HG02885 (cell line): ENCODE data around the gene PEX13.

Experiments
- ATAC-seq: cut with Tn5 transposase; IDR thresholded peaks from one replicate; pipeline ENCODE4 v1.9.1; 2021; ENCODE audit warnings: mild to moderate bottlenecking; ENCODE audit not compliant: unreplicated experiment, poor library complexity

Gene PEX13

DNA sequence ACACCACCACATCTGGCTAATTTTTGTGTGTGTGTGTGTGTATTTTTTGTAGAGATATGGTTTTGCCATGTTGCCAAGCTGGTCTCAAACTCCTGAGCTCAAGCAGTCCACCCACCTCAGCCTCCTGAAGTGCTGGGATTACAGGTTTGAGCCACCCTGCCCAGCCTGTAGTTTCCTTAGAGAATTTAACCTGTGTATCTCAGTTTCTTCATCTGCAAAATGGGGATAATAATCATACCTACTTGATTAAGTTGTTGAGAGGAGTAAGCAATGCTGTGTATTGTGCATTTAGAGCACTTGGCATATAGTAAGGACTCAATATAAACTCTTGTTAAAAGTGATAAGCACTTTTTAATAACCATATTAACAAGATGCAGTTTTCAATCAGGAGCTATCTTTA is 41.9 kb downstream of the PEX13 start:
- ATAC-seq, result no peak

DNA sequence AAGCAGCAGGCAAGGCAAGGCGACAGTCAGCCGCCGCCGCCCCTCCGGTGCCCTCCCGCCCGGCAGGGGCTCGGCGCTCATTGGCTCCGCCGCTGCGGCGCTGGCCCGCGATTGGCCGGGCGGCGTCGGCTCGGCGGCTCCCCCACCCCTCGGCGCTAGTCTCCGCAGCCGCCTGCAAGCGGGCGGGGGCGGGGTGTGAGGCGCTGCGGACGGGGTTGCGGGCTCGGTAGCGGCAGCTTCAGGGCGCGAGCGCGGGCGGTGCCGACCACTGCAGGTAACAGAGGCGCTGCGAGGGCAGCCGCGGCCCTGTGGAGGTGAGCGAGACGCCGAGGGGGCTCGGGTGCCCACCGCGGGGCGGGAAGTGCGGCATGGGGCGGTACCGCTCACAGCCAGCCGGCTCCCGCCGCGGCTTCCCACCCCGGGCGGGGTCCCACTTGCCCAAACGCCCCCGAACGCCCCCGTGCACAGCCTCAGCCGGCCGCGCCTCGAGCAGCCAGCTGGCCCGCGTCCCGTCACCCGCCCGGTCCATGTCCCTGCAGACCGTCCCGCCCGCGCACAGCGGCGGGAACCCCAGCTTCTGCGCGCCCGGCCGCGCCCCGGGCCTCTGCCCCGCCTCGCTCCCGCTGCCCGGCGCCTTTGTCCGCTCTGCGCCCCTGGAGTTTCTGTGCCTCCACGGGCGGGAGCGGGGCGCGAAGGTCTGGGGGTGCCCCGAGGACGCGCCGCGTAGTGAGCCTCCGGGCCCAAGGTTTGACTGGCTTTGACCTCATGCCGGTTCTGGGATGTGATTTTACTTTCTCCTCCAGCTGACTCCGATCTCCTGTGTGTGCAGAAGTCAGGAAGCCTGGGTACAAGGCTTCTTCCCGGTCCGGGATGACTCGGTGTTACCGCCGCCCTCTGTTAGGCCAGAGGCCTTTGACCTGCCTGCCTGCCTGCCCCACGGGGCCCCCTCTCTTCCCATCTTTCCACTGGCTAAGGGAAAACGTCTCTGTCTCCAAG is 48.5 kb downstream of the PEX13 start, which contains the start of gene SANBR:
Gene SANBR (plus strand): TSS at position 158 of the 996 bp plus-strand sequence. CDS start 4,480 bp downstream, outside the sequence.
- peak; percentile 97 for ATAC-seq

DNA sequence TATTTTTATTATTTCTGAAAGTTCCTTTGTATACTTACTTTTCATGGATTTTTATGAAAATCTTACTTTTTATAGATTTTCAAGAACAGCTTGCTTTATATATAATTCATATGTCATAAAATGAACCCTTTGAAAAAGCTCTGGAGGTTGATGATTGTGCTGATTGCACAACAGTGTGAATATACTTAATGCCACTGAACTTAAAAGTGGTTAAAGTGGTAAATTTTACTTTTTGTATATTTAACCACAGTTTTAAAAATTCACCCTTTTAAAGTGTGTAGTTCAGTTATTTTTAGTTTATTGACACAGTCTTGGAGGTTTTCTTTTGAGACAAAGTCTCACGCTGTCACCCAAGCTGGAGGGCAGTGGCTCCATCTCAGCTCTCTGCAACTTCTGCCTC is 56.6 kb downstream of the PEX13 start:
- no peak for ATAC-seq

DNA sequence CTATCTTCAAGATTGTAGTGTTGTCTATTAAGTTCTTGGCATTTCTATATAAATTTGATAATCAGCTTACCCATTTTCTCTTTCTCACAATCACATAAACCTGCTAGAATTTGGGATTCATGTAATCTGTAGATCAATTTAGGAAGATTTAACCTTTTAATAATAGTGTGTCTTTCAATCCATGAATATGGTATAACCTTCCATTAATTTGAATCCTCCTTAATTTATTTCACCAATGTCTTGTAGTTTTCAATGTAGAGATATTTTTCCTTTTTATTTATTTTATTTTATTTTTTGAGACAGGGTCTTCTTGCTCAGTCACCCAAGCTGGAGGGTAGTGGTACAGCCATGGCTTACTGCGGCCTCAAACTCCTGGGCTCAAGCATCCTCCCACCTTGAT is 68.4 kb downstream of the PEX13 start:
- no peak for ATAC-seq

DNA sequence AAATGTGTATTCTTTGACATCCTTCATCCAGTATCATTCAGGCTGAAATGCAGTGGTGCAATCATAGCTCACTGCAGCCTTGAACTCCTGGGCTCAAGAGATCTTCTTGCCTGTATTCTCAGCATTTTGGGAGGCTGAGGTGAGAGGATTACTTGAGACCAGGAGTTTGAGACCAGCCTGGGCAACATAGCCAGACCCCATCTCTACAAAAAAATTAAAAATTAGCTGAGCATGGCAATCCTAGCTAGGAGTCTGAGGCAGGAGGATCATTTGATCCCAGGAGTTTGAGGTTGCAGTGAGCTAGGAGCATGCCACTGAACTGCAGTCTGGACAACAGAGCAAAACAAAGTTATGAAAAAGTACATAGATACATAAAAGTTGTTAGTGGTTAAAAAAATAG is 72.3 kb downstream of the PEX13 start:
- ATAC-seq, result no peak

DNA sequence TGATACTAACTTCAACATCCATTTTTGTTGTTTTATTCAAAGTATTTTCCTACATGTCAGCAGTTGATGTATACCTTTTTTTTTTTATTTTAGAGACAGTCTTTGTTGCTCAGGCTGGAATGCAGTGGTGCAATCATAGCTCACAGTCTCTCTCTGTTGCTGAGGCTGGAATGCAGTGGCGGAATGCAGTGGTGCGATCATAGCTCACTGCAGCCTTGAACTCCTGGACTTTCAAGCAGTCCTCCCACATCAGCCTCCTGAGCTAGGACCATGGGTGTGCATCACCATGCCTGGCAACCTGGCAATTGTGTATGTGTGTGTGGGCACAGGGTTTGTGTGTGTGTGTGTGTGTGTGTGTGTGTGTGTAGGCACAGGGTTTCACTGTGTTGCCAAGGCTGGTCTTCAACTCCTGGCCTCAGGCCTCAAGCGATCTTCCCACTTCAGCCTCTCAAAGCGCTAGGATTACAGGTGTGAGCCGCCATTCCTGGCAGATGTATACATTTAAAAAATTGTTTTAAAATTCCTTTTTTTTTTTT is 72.9 kb downstream of the PEX13 start:
- no peak for ATAC-seq

DNA sequence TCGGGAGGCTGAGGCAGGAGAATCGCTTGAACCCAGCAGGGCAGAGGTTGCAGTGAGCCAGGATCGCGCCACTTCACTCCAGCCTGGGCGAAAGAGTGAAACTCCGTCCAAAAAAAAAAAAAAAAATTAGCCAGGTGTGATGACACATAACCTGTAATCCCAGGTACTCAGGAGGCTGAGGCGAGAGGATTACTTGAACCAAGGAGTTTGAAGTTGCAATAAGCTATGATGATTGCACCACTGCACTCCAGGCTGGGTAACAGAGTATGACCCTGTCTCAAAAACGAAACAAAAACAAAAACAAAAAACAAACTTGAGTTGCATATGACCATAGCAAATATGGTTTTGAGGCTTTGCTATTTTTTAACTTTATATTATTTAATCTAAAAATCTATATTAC is 74.0 kb downstream of the PEX13 start:
- no peak for ATAC-seq

DNA sequence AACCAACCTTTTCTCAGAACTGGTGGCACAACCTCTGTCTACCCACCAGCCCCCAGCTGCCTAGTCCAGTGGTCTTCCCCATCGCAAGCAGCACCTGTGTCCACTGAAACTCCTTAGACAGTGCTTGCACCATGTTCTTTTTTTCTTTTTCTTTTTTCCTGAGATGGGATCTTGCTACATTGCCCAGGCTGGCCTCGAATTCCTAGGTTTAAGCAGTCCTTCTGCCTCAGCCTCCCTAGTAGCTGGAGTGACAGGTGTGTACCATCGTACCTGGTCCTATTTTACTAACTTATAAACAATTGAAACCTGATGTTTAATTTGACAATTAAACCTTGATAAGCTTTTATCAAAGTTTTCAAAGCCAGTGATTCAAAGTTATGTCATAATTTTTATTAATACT is 78.9 kb downstream of the PEX13 start:
- ATAC-seq, result no peak

DNA sequence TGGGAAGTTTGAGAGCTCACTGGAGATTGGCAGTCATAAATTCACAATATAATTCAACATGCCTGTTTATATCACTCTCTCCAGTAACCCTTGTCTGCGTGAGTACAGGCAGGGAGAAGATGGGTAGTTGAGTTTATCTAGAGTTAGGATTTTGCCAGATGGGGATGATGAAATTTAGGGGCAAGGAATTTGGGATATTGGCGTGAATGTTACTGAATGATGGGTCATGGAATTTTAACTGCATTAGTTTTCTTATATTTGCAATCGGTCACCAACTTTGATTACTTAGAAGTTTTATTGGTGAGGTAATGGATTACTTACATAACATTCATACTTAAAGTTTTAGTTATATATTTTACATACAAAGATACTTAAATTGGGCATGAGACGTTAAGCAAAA is 83.3 kb downstream of the PEX13 start:
- ATAC-seq, result no peak
